NCI-H748 treated with DMSO at 0.1 percent for 48 hours (cell line): Measurements from ENCODE around the gene MEP1A.

ENCODE experiments used
- DNase-seq: peaks from one replicate; lab custom pipeline; 2025; lab: John Stamatoyannopoulos, UW

Gene MEP1A

GRCh38 chr6:46776070-46776712 lies 17.0 kb upstream of the MEP1A start:
- no peak for DNase-seq

- no peak for DNase-seq
Observed at GRCh38 chr6:46777476-46778346, 15.5 kb upstream of the MEP1A start.

GRCh38 chr6:46781478-46782378 lies 11.5 kb upstream of the MEP1A start:
- DNase-seq: peak; percentile 58

- DNase-seq: no peak
Observed at GRCh38 chr6:46784535-46784934, 8.7 kb upstream of the MEP1A start.

GRCh38 chr6:46787871-46788540 lies 5.2 kb upstream of the MEP1A start:
- no peak for DNase-seq

GRCh38 chr6:46788791-46789190 lies 4.4 kb upstream of the MEP1A start:
- DNase-seq: no peak

- DNase-seq: no peak
Observed at GRCh38 chr6:46789434-46790354, 3.5 kb upstream of the MEP1A start.

- DNase-seq: no peak
Observed at GRCh38 chr6:46790355-46790874, 2.8 kb upstream of the MEP1A start.

- no peak for DNase-seq
Observed at GRCh38 chr6:46792635-46793034, 554 bp upstream of the MEP1A start.

GRCh38 chr6:46794068-46794467 lies 879 bp downstream of the MEP1A start:
- DNase-seq: no peak

- no peak for DNase-seq
Observed at GRCh38 chr6:46795816-46796215, 2.6 kb downstream of the MEP1A start.

GRCh38 chr6:46796848-46797580 lies 3.8 kb downstream of the MEP1A start:
- DNase-seq: no peak

- DNase-seq: no peak
Observed at GRCh38 chr6:46799657-46800056, 6.5 kb downstream of the MEP1A start.

- DNase-seq: no peak
Observed at GRCh38 chr6:46808806-46809205, 15.6 kb downstream of the MEP1A start.

GRCh38 chr6:46815130-46815529 lies 21.9 kb downstream of the MEP1A start:
- DNase-seq: no peak

- no peak for DNase-seq
Observed at GRCh38 chr6:46816626-46817025, 23.4 kb downstream of the MEP1A start.

GRCh38 chr6:46819561-46819960 lies 26.4 kb downstream of the MEP1A start:
- no peak for DNase-seq

GRCh38 chr6:46821458-46821881 lies 28.3 kb downstream of the MEP1A start:
- DNase-seq: no peak

GRCh38 chr6:46828939-46829338 lies 35.8 kb downstream of the MEP1A start:
- no peak for DNase-seq

GRCh38 chr6:46832816-46833215 lies 39.6 kb downstream of the MEP1A start:
- no peak for DNase-seq
